K562 (cell line): ENCODE results near the gene SUFU. TPM values are rescaled to one million over a fixed set of nuclear protein-coding genes. Genes with fewer than 3 reads are reported as not detected.

ENCODE experiments used
- ATAC-seq: fragments of 200-7000 bp; cut with Tn5 transposase; 3 replicates; pipeline ENCODE4 v1.9.1; 2020; ENCODE audit warnings: moderate library complexity
- BruUV-seq: library from RNA; stranded (reverse); fragments of 400-500 nt; replicated peaks from 2 replicates; lab custom pipeline; 2021; lab: Mats Ljungman, UMichigan
- CTCF ChIA-PET: fragments of 300-600 bp; formaldehyde crosslinking; extraction: SDS; loops from one replicate; lab custom pipeline; 2021; ENCODE audit warnings: low intra/inter-chr PET ratio; lab: Yijun Ruan, JAX
- POLR2A ChIA-PET: fragments of 300-600, 350-650 bp; sonication (Branson Sonifier 250); formaldehyde crosslinking; extraction: SDS; loops from one replicate; lab custom pipeline; 2021; ENCODE audit warnings: antibody characterized with exemption, inconsistent platforms; lab: Yijun Ruan, JAX
- DNase-seq, 4 experiments: peaks; one replicate each; pipeline versions ENCODE4 v3.0.0 to v3.0.0-alpha.2; 2011 to 2018; ENCODE audit warnings: low spot score in 3 of 4, mixed read lengths in 3 of 4; ENCODE audit errors: extremely low read depth in 1 of 4
- FAIRE-seq: peaks from 2 replicates; lab custom pipeline; 2011; peaks lifted over from hg19 to GRCh38; lab: Jason Lieb, UNC
- H2AFZ ChIP-seq: 2 replicates; pipeline ENCODE4 v1.6.0; 2011; ENCODE audit warnings: low read depth, low read length, control low read depth, inconsistent platforms
- H3K27ac ChIP-seq: fragments of 200-600 bp; 3 replicates; pipeline ENCODE4 v1.8.0; 2011; ENCODE audit warnings: low read depth, mild to moderate bottlenecking, control low read depth, inconsistent platforms, low read length, moderate library complexity, mixed read lengths; ENCODE audit errors: extremely low read depth
- H3K27me3 ChIP-seq, 2 experiments: fragments of 300-600 bp in 1 of 2; 2 replicates in 1 of 2; 3 replicates in 1 of 2; pipeline versions ENCODE4 v1.6.0 to v1.8.0; 2011; ENCODE audit warnings: inconsistent platforms in 2 of 2, low read length in 2 of 2, mild to moderate bottlenecking in 1 of 2, mixed read lengths in 1 of 2, moderate library complexity in 1 of 2; ENCODE audit not compliant: control insufficient read depth in 2 of 2, insufficient read depth in 2 of 2
- H3K36me3 ChIP-seq: fragments of 300-600 bp; 3 replicates; pipeline ENCODE4 v1.8.0; 2011; ENCODE audit warnings: mild to moderate bottlenecking, low read length, inconsistent platforms; ENCODE audit not compliant: control insufficient read depth, insufficient read depth
- H3K4me1 ChIP-seq, 2 experiments: fragments of 200-600 bp in 1 of 2; replicated peaks in 1 of 2; 2 replicates in 1 of 2; 3 replicates in 1 of 2; pipeline versions ENCODE4 v1.5.1 to v1.8.0; 2011; ENCODE audit warnings: inconsistent platforms in 2 of 2, low read length in 2 of 2, mild to moderate bottlenecking in 1 of 2, mixed read lengths in 1 of 2, moderate library complexity in 1 of 2; ENCODE audit not compliant: control insufficient read depth in 2 of 2, insufficient read depth in 2 of 2
- H3K4me2 ChIP-seq: 2 replicates; pipeline ENCODE4 v1.6.1; 2011; ENCODE audit warnings: low read length, control low read depth, inconsistent platforms, mixed read lengths; ENCODE audit not compliant: insufficient read depth
- H3K4me3 ChIP-seq: fragments of 200-600 bp; sonication (generic), shearing (Covaris generic); 2 replicates; pipeline ENCODE4 v1.5.1; 2016; ENCODE audit warnings: control low read depth, inconsistent platforms
- H3K79me2 ChIP-seq: fragments of 200-600 bp; 3 replicates; pipeline ENCODE4 v1.8.0; 2011; ENCODE audit warnings: low read length, inconsistent platforms; ENCODE audit not compliant: control insufficient read depth, insufficient read depth
- H3K9ac ChIP-seq, 2 experiments: 2 replicates each; pipeline versions ENCODE4 v1.6.0 to v1.6.1; 2011; ENCODE audit warnings: low read depth in 2 of 2, low read length in 2 of 2, control low read depth in 1 of 2, inconsistent platforms in 1 of 2, mild to moderate bottlenecking in 1 of 2, mixed read lengths in 1 of 2; ENCODE audit not compliant: insufficient read depth in 1 of 2
- H3K9me1 ChIP-seq: one replicate; pipeline ENCODE4 v1.6.0; 2011; ENCODE audit warnings: inconsistent platforms, mild to moderate bottlenecking, low read length, moderate library complexity; ENCODE audit not compliant: control insufficient read depth, insufficient read depth
- H3K9me3 ChIP-seq: replicated peaks from 2 replicates; pipeline ENCODE4 v1.5.1; 2011; ENCODE audit warnings: low read depth, low read length, inconsistent platforms; ENCODE audit not compliant: control insufficient read depth, insufficient read depth
- H4K20me1 ChIP-seq: replicated peaks from 2 replicates; pipeline ENCODE4 v1.6.1; 2011; ENCODE audit warnings: low read length, inconsistent platforms, mixed read lengths; ENCODE audit not compliant: control insufficient read depth, insufficient read depth
- CAMTA2 ChIP-seq: fragments of 250-450 bp; sonication (Bioruptor Pico); conservative IDR thresholded peaks from 2 replicates; pipeline ENCODE4 v1.5.1; 2022
- CREB5 ChIP-seq: fragments of 250-450 bp; sonication (Bioruptor Pico); IDR thresholded peaks from 2 replicates; pipeline ENCODE4 v1.5.0; 2020; ENCODE audit warnings: mild to moderate bottlenecking
- CXXC5 ChIP-seq: fragments of 250-450 bp; sonication (Bioruptor Pico); IDR thresholded peaks from 2 replicates; pipeline ENCODE4 v1.8.0; 2022; ENCODE audit warnings: inconsistent platforms, mild to moderate bottlenecking, moderate library complexity
- MBD1 ChIP-seq: fragments of 250-450 bp; sonication (Bioruptor Pico); IDR thresholded peaks from 2 replicates; pipeline ENCODE4 v1.8.0; 2022; ENCODE audit warnings: inconsistent platforms
- POLR3A ChIP-seq: IDR thresholded peaks from 2 replicates; pipeline ENCODE4 v1.6.1; 2011; ENCODE audit warnings: borderline replicate concordance, mild to moderate bottlenecking, moderate library complexity; ENCODE audit not compliant: insufficient read length, insufficient read depth; ENCODE audit errors: extremely low read depth
- SETDB1 ChIP-seq: IDR thresholded peaks from one replicate; pipeline ENCODE4 v1.6.1; 2012; ENCODE audit warnings: low read length, control low read depth, inconsistent platforms
- TCF7L2 ChIP-seq: fragments of 150-350 bp; IDR thresholded peaks from 2 replicates; pipeline ENCODE4 v1.6.1; 2016; ENCODE audit warnings: low read depth, mild to moderate bottlenecking, low read length, moderate library complexity
- ZFX ChIP-seq: sonication (generic); formaldehyde crosslinking; IDR thresholded peaks from 2 replicates; pipeline ENCODE4 v1.8.0; 2022; ENCODE audit warnings: mild to moderate bottlenecking, missing genetic modification reagents, moderate library complexity
- WGBS: fragments of 100-300 bp; shearing (Covaris generic); methylation state at CpG from one replicate; pipeline ENCODE4 v1.1.6; 2016; ENCODE audit warnings: low coverage, mixed read lengths; ENCODE audit not compliant: insufficient coverage; ENCODE audit errors: missing lambda C conversion rate; 5-methylcytosine and 5-hydroxymethylcytosine counted together
- in situ Hi-C: fragments of 300-500 bp; cut with MboI; formaldehyde crosslinking; loops from 4 replicates; pipeline ENCODE4 v1.15.0; 2018; ENCODE audit warnings: inconsistent platforms, mixed read lengths
- intact Hi-C: fragments of 100-400 bp; cut with micrococcal nuclease; formaldehyde crosslinking; loops from 2 replicates; pipeline ENCODE4 v1.14.2; 2022
- polyA plus RNA-seq, 8 experiments: library from polyadenylated mRNA; depleted of rRNA in 4 of 8; stranded (reverse) in 5 of 8; unstranded in 3 of 8; fragments of >200 nt; fragmentation: Nextera tagmentation in 2 of 8; fragmentation: Illumina TruSeq in 1 of 8; extraction: Ambion mirVana in 2 of 8; extraction: Trizol in 1 of 8; gene quantifications; 2 replicates each; pipeline versions ENCODE4 v1.2.1 to v1.2.3, GENCODE V29; 2011 to 2014; ENCODE audit warnings: inconsistent platforms in 1 of 8, missing spikeins in 1 of 8
- total RNA-seq, 7 experiments: library from RNA; depleted of rRNA in 6 of 7; stranded (reverse); fragments of >200 nt in 6 of 7; fragmentation: Illumina TruSeq in 2 of 7; extraction: Trizol in 2 of 7; gene quantifications; 2 replicates each; pipeline versions ENCODE4 v1.2.1 to v1.2.3, GENCODE V29; 2011 to 2021; ENCODE audit warnings: low replicate concordance in 1 of 7
- TF ChIP-seq, protein P1 (sequence below), 2 experiments: fragments of 200-800 bp in 1 of 2; sonication (Bioruptor generic) in 1 of 2; sonication (generic) in 1 of 2; formaldehyde crosslinking in 1 of 2; IDR thresholded peaks in 1 of 2; conservative IDR thresholded peaks in 1 of 2; 2 replicates each; pipeline versions ENCODE4 v1.5.0 to v1.6.1; 2016 to 2020; ENCODE audit warnings: missing compliant biosample characterization in 1 of 2, missing genetic modification characterization in 1 of 2, missing genetic modification reagents in 1 of 2
- TF ChIP-seq, protein P2 (sequence below): fragments of 250-450 bp; sonication (Bioruptor Pico); IDR thresholded peaks from 2 replicates; pipeline ENCODE4 v1.4.0; 2020; ENCODE audit warnings: borderline replicate concordance

Gene SUFU
- total and polyA plus RNA-seq, 9 of the 15 experiments (the other 6 are each of a cell fraction or from before 2014, with no cell fraction given) = 0.59 to 6.3 (median 0.82) TPM

GRCh38 chr10:102673236-102673818, 169.6 kb downstream of the SUFU start:
- intact Hi-C loops = loop anchor here (5.0 kb wide), 1 partner anchor 39 kb away; the partner anchor contains the start of genes ARL3 and SFXN2

More at GRCh38 chr10:102673236-102673818, 169.6 kb downstream of the SUFU start:
- WGBS = 73% methylated on average over 12 of the region's 13 CpGs
- Histone ChIP-seq H4K20me1 (no peaks in the 10 kb centered on the region), H3K9ac (no peak overlapping the region), H3K36me3 (no peaks in the 10 kb centered on the region), H3K4me3 (no peak overlapping the region; the same call in 1 of the 2 replicates), H2AFZ (peak overlapping the region; percentile 76; the same call in 1 of the 2 replicates), H3K27ac (no peak overlapping the region), H3K4me1 (peaks cover 31 to 43% of the 10 kb centered on the region in 2 experiments), H3K79me2 (no peaks in the 10 kb centered on the region), H3K27me3 (no peaks in the 10 kb centered on the region), H3K9me3 (no peaks in the 10 kb centered on the region), H3K4me2 (no peak overlapping the region), H3K9me1 (no peaks in the 10 kb centered on the region)
- no peak for DNase-seq
- TF ChIP-seq, protein P1, sequence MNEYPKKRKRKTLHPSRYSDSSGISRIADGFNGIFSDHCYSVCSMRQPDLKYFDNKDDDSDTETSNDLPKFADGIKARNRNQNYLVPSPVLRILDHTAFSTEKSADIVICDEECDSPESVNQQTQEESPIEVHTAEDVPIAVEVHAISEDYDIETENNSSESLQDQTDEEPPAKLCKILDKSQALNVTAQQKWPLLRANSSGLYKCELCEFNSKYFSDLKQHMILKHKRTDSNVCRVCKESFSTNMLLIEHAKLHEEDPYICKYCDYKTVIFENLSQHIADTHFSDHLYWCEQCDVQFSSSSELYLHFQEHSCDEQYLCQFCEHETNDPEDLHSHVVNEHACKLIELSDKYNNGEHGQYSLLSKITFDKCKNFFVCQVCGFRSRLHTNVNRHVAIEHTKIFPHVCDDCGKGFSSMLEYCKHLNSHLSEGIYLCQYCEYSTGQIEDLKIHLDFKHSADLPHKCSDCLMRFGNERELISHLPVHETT (CRISPR knock-in tag; conservative IDR thresholded peaks at IDR 0.05 in 1 of 2, IDR thresholded peaks at IDR 0.05 in 1 of 2) = no peak
- no peak for TF ChIP-seq CREB5 (CRISPR knock-in tag)
- TF ChIP-seq CAMTA2 = no peak
- TF ChIP-seq MBD1 (CRISPR knock-in tag) = no peak
- TF ChIP-seq POLR3A = no peak
- TF ChIP-seq ZFX = no peak
- no peak for TF ChIP-seq CXXC5 (CRISPR knock-in tag)
- TF ChIP-seq, protein P2, sequence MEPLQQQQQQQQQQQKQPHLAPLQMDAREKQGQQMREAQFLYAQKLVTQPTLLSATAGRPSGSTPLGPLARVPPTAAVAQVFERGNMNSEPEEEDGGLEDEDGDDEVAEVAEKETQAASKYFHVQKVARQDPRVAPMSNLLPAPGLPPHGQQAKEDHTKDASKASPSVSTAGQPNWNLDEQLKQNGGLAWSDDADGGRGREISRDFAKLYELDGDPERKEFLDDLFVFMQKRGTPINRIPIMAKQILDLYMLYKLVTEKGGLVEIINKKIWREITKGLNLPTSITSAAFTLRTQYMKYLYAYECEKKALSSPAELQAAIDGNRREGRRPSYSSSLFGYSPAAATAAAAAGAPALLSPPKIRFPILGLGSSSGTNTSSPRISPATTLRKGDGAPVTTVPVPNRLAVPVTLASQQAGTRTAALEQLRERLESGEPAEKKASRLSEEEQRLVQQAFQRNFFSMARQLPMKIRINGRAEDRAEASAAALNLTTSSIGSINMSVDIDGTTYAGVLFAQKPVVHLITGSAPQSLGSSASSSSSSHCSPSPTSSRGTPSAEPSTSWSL (CRISPR knock-in tag) = no peak
- no peak for TF ChIP-seq TCF7L2
- TF ChIP-seq SETDB1 = no peak
- no peak for FAIRE-seq
- ChIA-PET POLR2A (interaction anchor here (0.6 to 2.0 kb wide), 4 partner anchors 10 to 42 kb away, joined by 4 to 5 read pairs (median 4); partner anchors contain the start of gene TRIM8), CTCF (no interaction called here)
- no peak for ATAC-seq
- in situ Hi-C loops = no loop called here
- BruUV-seq = no TSS peak
